ENCODE results near the gene HOXA7.

DNA sequence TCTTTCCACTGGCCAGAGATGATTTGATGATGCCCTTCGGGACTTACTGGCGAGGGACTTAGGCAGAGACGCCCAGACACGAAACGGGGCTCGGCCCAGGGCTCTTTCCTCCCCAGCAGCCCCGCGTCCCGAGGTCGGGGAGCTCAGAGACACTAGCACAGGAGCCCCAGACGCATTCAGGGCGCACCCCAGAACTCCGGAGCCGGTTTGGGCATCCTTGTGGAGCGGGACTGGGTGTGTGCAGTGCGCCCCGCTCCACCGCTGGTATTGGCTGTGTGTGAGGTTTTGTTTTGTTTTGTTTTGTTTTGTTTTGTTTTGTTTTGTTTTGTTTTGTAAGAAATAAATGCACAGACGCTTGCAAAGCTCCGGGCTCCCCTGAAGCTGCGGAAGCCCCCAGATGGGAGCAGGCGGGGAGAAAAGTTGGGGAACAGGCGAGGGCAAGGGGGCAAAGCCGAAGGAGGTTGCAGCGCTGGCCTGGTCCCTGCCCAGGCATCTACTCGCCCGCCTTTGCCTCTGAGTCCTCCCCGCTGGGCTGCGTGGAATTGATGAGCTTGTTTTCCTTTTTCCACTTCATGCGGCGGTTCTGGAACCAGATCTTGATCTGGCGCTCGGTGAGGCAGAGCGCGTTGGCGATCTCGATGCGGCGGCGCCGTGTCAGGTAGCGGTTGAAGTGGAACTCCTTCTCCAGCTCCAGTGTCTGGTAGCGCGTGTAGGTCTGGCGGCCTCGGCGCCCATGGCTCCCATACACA, 11.1 kb downstream of the HOXA7 start:
- TF ChIP-seq CTCF (IDR thresholded peaks at IDR 0.05; ENCODE audit: poor library complexity), result no peak
- TF ChIP-seq EZH2phosphoT487 (IDR thresholded peaks at IDR 0.05; ENCODE audit: low read depth, severe bottlenecking, unreplicated experiment), result no peak
- no peak for TF ChIP-seq EZH2 (IDR thresholded peaks at IDR 0.05; ENCODE audit: borderline replicate concordance)
